ENCODE results near the gene PRC1.

GRCh38 chr15:90972133-90972532, 22.2 kb downstream of the PRC1 start:
- TF ChIP-seq CTCF (IDR thresholded peaks at IDR 0.05; ENCODE audit: insufficient read depth, low read length, poor library complexity, severe bottlenecking), result no peak
- no peak for TF ChIP-seq EZH2phosphoT487 (conservative IDR thresholded peaks at IDR 0.05; ENCODE audit: low read length)

Measured in SU-DHL-6 (cell line).